AG09309 (cell line): ENCODE data around the gene ABHD5.

Source experiments
- DNase-seq: peaks from one replicate; pipeline ENCODE4 v3.0.0-alpha.2; 2010; ENCODE audit warnings: low read depth
- H3K4me3 ChIP-seq: 2 replicates; pipeline ENCODE4 v1.5.1; 2011; ENCODE audit warnings: mild to moderate bottlenecking, low read depth, low read length, moderate library complexity; ENCODE audit not compliant: control insufficient read depth
- CTCF ChIP-seq: IDR thresholded peaks from 2 replicates; pipeline ENCODE4 v1.5.1; 2011; ENCODE audit warnings: mild to moderate bottlenecking, low read depth, low read length, inconsistent platforms; ENCODE audit not compliant: insufficient read depth, control insufficient read depth; ENCODE audit errors: missing control alignments

ABHD5 gene

GRCh38 chr3:43732747-43733425 is 42.1 kb downstream of the ABHD5 start:
- DNase-seq: no peak
- no peak overlapping the region for H3K4me3 ChIP-seq
- no peak for TF ChIP-seq CTCF

DNA sequence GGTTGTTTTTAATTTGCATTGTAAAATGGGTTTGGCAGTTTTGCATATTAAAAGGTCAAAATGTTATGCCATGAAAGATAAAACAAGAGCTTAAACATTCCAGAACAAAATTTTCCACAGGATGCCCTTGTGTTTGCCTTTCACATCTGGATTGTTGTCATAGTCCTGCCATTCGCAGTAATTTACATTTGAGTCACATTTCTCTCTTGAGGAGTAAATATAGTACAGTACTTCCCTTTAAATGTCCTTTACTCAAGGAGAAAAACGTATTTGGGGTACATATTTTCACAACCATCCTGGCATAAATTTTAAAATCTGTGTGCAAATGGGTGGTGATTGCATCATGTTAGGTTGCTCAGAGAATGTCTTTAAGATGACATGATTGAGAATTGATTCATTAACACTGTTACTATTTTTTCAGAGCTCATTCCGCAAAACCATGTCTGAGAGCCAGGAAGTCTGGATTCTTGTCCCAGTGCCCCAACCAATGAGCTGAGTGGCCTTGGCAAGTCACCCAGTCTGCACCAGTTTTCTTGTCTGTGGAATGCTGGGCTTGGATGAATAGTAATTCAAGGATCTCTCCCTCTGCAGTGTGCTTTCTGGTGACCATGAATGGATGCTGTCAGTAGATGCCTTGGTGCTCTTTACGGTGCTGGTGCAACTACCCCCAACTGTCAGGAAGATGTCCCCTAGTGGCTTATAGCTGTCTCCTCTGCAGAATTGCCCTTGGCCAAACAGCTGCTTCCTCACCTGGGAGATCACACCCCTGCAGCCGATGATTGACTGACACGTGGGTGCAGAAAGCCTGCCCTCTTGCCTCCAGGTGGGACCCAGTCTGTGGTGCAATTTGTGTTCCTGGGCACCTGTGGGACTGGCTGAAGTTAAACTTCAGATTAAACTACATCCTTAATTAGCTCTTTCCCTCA is 43.0 kb downstream of the ABHD5 start:
- no peak for DNase-seq
- H3K4me3 ChIP-seq: no peak overlapping the region
- no peak for TF ChIP-seq CTCF

DNA sequence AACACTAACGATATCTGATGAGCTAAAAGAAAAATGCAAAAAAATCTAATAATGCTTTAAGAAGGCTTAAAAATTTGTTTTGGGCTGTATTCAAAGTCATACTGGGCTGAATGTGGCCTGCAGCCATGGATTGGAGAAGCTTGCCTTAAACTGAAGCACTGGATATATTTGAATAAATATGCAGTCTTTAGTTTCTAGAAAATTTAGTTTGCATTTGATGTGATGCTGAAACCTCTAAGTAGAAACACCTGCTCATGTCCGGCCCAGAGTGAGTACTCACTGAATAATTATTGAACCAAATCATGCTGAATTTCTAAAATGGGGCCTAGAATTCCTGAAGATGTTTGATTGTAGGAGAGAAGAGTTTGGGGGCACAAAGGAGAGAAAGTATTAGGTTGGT is 43.9 kb downstream of the ABHD5 start:
- no peak for TF ChIP-seq CTCF
- no peak for DNase-seq
- no peak overlapping the region for H3K4me3 ChIP-seq

GRCh38 chr3:43735618-43736017 is 44.9 kb downstream of the ABHD5 start:
- H3K4me3 ChIP-seq: no peak overlapping the region
- TF ChIP-seq CTCF: no peak
- DNase-seq: no peak

DNA sequence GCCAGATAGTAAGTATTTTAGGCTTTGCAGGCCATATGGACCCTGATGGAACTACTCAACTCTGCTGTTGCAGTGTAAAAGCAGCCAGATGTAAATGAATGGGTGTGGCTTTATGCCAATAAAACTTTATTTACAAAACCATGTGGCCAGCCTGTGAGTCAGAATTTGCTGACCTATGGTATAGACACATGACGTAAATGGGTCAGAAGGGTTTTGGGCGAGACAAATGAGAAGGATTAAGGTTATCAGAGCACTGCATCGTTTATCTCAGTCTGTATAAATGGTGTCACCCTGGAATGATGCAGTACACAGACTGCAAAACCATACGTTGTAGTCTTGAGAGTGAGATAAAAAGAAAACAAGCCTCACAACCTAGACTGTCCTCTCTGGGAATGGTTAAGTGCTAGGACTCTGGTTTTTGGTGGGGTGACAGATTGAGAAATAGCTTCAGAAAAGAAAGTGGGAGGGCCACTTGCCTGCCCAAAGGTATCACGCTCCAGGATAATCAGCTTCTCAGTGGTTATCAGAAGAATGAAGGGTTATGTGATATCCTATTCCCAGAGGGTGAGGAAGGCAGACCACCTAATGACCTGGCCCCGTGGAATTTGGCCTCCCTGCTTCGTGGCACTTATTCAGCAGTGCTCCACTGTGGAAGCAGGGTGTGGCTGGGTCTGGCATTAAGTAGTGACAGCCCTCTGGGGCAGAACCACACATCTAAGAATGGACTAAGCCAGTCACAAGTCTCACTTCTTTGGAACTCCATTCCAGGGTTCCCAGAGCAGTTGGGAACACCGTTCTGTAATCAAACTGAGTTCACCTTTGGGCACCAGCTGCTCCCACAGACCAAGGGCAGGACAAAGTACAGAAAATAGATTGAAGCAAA is 46.1 kb downstream of the ABHD5 start:
- no peak for TF ChIP-seq CTCF
- H3K4me3 ChIP-seq: no peak overlapping the region
- no peak for DNase-seq

- DNase-seq: no peak
- no peak for TF ChIP-seq CTCF
- no peak overlapping the region for H3K4me3 ChIP-seq
Measured at GRCh38 chr3:43738305-43738704, 47.6 kb downstream of the ABHD5 start.
